H9 (cell line): ENCODE data around the gene TIGD1. TPM values are rescaled to one million over a fixed set of nuclear protein-coding genes. Genes with fewer than 3 reads are reported as not detected.
A peak's percentile ranks its signal among the peaks of the same experiment; 100 is the strongest.

Experiments used
- DNase-seq: peaks from one replicate; pipeline ENCODE4 v3.0.0-alpha.2; 2017
- H2AFZ ChIP-seq: one replicate; pipeline ENCODE4 v1.6.1; 2013; ENCODE audit warnings: mild to moderate bottlenecking, low read length, control low read depth, moderate library complexity
- H2AK5ac ChIP-seq: 2 replicates; pipeline ENCODE4 v1.6.1; 2013; ENCODE audit warnings: low read length, control low read depth, mixed read lengths; ENCODE audit not compliant: insufficient read length
- H2BK120ac ChIP-seq: one replicate; pipeline ENCODE4 v1.6.1; 2013; ENCODE audit warnings: low read depth, mild to moderate bottlenecking, low read length, control low read depth, inconsistent platforms; ENCODE audit not compliant: poor library complexity, severe bottlenecking
- H2BK12ac ChIP-seq: 2 replicates; pipeline ENCODE4 v1.6.1; 2013; ENCODE audit warnings: low read length, control low read depth, mixed read lengths, low read depth; ENCODE audit not compliant: insufficient read length
- H2BK15ac ChIP-seq: 2 replicates; pipeline ENCODE4 v1.6.1; 2013; ENCODE audit warnings: low read depth, low read length, control low read depth
- H2BK20ac ChIP-seq: one replicate; pipeline ENCODE4 v1.6.1; 2013; ENCODE audit warnings: low read depth, mild to moderate bottlenecking, low read length, control low read depth, inconsistent platforms; ENCODE audit not compliant: poor library complexity, severe bottlenecking
- H2BK5ac ChIP-seq: 2 replicates; pipeline ENCODE4 v1.6.1; 2013; ENCODE audit warnings: low read length, control low read depth, mixed read lengths; ENCODE audit not compliant: insufficient read length
- H3K14ac ChIP-seq: 2 replicates; pipeline ENCODE4 v1.6.1; 2013; ENCODE audit warnings: low read length, control low read depth; ENCODE audit not compliant: insufficient read depth
- H3K18ac ChIP-seq: 2 replicates; pipeline ENCODE4 v1.6.1; 2013; ENCODE audit warnings: low read depth, mild to moderate bottlenecking, mixed read lengths, low read length, control low read depth; ENCODE audit not compliant: insufficient read length
- H3K23ac ChIP-seq: 2 replicates; pipeline ENCODE4 v1.6.1; 2013; ENCODE audit warnings: low read length, control low read depth, mixed read lengths, low read depth; ENCODE audit not compliant: insufficient read length
- H3K23me2 ChIP-seq: 2 replicates; pipeline ENCODE4 v1.6.1; 2013; ENCODE audit warnings: low read depth, mild to moderate bottlenecking, mixed read lengths, low read length, control low read depth; ENCODE audit not compliant: insufficient read length, poor library complexity, severe bottlenecking
- H3K27ac ChIP-seq: 2 replicates; pipeline ENCODE4 v1.5.1; 2013; ENCODE audit warnings: low read length, control low read depth, mixed read lengths, low read depth; ENCODE audit not compliant: insufficient read length
- H3K27me3 ChIP-seq: 2 replicates; pipeline ENCODE4 v1.6.1; 2013; ENCODE audit warnings: low read length, control low read depth, inconsistent platforms; ENCODE audit not compliant: insufficient read depth
- H3K4ac ChIP-seq: 2 replicates; pipeline ENCODE4 v1.6.1; 2013; ENCODE audit warnings: low read depth, mild to moderate bottlenecking, control low read depth, inconsistent platforms, low read length, moderate library complexity
- H3K4me1 ChIP-seq: 2 replicates; pipeline ENCODE4 v1.6.1; 2013; ENCODE audit warnings: low read length, control low read depth, inconsistent platforms; ENCODE audit not compliant: insufficient read depth
- H3K4me2 ChIP-seq: 2 replicates; pipeline ENCODE4 v1.6.1; 2013; ENCODE audit warnings: low read length, control low read depth, mixed read lengths; ENCODE audit not compliant: insufficient read length, insufficient read depth
- H3K56ac ChIP-seq: 2 replicates; pipeline ENCODE4 v1.6.1; 2013; ENCODE audit warnings: low read depth, mild to moderate bottlenecking, mixed read lengths, low read length, control low read depth; ENCODE audit not compliant: insufficient read length
- H3K79me1 ChIP-seq: 2 replicates; pipeline ENCODE4 v1.6.1; 2013; ENCODE audit warnings: low read depth, mild to moderate bottlenecking, moderate library complexity, low read length, control low read depth, inconsistent platforms; ENCODE audit not compliant: insufficient read depth, poor library complexity, severe bottlenecking
- H3K79me2 ChIP-seq: 2 replicates; pipeline ENCODE4 v1.6.1; 2013; ENCODE audit warnings: low read length, control low read depth, inconsistent platforms; ENCODE audit not compliant: insufficient read depth
- H3K9ac ChIP-seq: 2 replicates; pipeline ENCODE4 v1.6.1; 2013; ENCODE audit warnings: low read length, control low read depth, mixed read lengths; ENCODE audit not compliant: insufficient read length; ENCODE audit errors: extremely low read depth
- H3K9me3 ChIP-seq: one replicate; pipeline ENCODE4 v1.6.1; 2013; ENCODE audit warnings: low read depth, low read length, inconsistent platforms; ENCODE audit not compliant: control insufficient read depth
- H3T11ph ChIP-seq: one replicate; pipeline ENCODE4 v1.6.1; 2013; ENCODE audit warnings: mild to moderate bottlenecking, low read length, control low read depth, inconsistent platforms
- H4K20me1 ChIP-seq: one replicate; pipeline ENCODE4 v1.6.1; 2013; ENCODE audit not compliant: control insufficient read depth, insufficient read length, insufficient read depth
- H4K5ac ChIP-seq: 2 replicates; pipeline ENCODE4 v1.6.1; 2013; ENCODE audit warnings: low read depth, mild to moderate bottlenecking, mixed read lengths, low read length, control low read depth; ENCODE audit not compliant: insufficient read length
- H4K8ac ChIP-seq: replicated peaks from 2 replicates; pipeline ENCODE4 v1.6.1; 2013; ENCODE audit warnings: low read length, control low read depth, mixed read lengths, low read depth; ENCODE audit not compliant: insufficient read length
- H4K91ac ChIP-seq: 2 replicates; pipeline ENCODE4 v1.6.1; 2013; ENCODE audit warnings: low read depth, mild to moderate bottlenecking, moderate library complexity, mixed read lengths, low read length, control low read depth; ENCODE audit not compliant: insufficient read length
- H3K27ac Mint-ChIP-seq, 3 experiments: 2 replicates in 2 of 3; 3 replicates in 1 of 3; pipeline ENCODE4 v1.8.0; 2020 to 2021; ENCODE audit warnings: mixed read lengths in 3 of 3, mild to moderate bottlenecking in 1 of 3, moderate library complexity in 1 of 3
- H3K27me3 Mint-ChIP-seq: 2 replicates; pipeline ENCODE4 v1.8.0; 2021; ENCODE audit warnings: low read depth, mild to moderate bottlenecking, moderate library complexity, mixed read lengths
- H3K36me3 Mint-ChIP-seq, 3 experiments: 2 replicates in 2 of 3; 3 replicates in 1 of 3; pipeline ENCODE4 v1.8.0; 2020 to 2021; ENCODE audit warnings: low read depth in 3 of 3, mixed read lengths in 3 of 3; ENCODE audit not compliant: insufficient read depth in 1 of 3
- H3K4me1 Mint-ChIP-seq, 2 experiments: 2 replicates each; pipeline ENCODE4 v1.8.0; 2020; ENCODE audit warnings: mixed read lengths in 2 of 2
- H3K4me3 Mint-ChIP-seq, 2 experiments: 2 replicates in 1 of 2; 3 replicates in 1 of 2; pipeline ENCODE4 v1.8.0; 2020 to 2021; ENCODE audit warnings: mild to moderate bottlenecking in 2 of 2, mixed read lengths in 2 of 2, moderate library complexity in 1 of 2
- H3K9me3 Mint-ChIP-seq, 2 experiments: 2 replicates in 1 of 2; 3 replicates in 1 of 2; pipeline ENCODE4 v1.8.0; 2020; ENCODE audit warnings: mild to moderate bottlenecking in 2 of 2, mixed read lengths in 2 of 2, moderate library complexity in 1 of 2
- CTCF ChIP-seq: fragments of 200-600 bp; sonication (generic); conservative IDR thresholded peaks from 3 replicates; pipeline ENCODE4 v1.8.0; 2021; ENCODE audit warnings: antibody characterized with exemption, mild to moderate bottlenecking
- WGBS: extraction: QIAGEN DNeasy Blood & Tissue Kit; methylation state at CpG from one replicate; pipeline ENCODE4 v1.1.7; 2013; ENCODE audit warnings: missing lambda C conversion rate, low lambda C conversion rate, mixed read lengths; ENCODE audit not compliant: insufficient read length; ENCODE audit errors: extremely low coverage; 5-methylcytosine and 5-hydroxymethylcytosine counted together
- total RNA-seq: library from RNA; stranded (reverse); gene quantifications from 2 replicates; pipeline ENCODE4 v1.2.1, GENCODE V29; 2021

TIGD1 gene
- total RNA-seq, 1 experiment from 2014 or later = 6.3 TPM

DNA sequence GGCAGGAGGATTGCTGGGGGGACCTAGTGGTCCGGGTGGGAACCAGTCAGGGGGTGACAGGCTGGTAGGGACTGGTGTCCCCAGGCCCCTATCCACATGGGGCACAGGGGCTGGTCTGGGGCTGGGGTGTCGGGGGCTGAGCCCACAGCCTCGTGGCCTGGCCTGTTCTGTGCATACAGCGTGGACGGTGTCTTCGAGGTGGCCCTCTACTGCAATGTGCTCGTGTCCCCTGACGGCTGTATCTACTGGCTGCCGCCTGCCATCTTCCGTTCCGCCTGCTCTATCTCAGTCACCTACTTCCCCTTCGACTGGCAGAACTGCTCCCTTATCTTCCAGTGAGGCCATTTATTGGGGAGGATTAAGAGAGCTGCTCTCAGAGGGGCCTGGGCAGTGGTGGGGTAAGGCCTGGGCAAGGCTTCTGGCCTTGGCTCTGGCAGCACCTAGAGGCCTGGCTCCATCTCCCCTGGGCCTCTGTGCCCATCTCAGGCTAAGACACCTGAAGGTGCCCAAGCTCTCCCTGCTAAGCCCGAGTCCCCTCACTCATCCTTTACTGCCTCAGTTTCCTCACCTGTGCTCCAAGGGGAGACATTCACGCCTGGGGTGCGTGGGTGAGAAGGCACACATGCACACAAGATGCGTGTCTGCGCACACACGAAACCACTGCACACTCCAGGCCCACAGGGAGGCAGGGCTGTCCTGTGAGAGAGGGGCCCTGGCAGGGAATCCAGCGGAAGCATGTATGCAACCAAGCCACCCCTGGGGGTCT, 9.0 kb downstream of the TIGD1 start:
- Histone ChIP-seq H2BK12ac (no peak overlapping the region), H4K8ac (no peak overlapping the region), H2AFZ (no peak overlapping the region), H3K27me3 (no peaks in the 10 kb centered on the region; the same call in 1 of the 2 replicates), H3K9ac (no peak overlapping the region), H3K4ac (no peak overlapping the region), H3K79me2 (no peaks in the 10 kb centered on the region), H4K5ac (no peak overlapping the region), H3K23ac (no peak overlapping the region), H3T11ph (no peak overlapping the region), H3K23me2 (no peaks in the 10 kb centered on the region), H2BK15ac (no peak overlapping the region), H3K27ac (no peak overlapping the region), H3K79me1 (no peaks in the 10 kb centered on the region), H2BK20ac (no peak overlapping the region), H3K14ac (no peak overlapping the region), H3K4me2 (no peak overlapping the region), H3K18ac (no peak overlapping the region), H4K20me1 (no peaks in the 10 kb centered on the region), H2BK120ac (no peak overlapping the region), H2BK5ac (no peak overlapping the region), H2AK5ac (no peak overlapping the region), H3K9me3 (no peaks in the 10 kb centered on the region), H4K91ac (no peak overlapping the region), H3K4me1 (peaks cover 4% of the 10 kb centered on the region; the same call in 1 of the 2 replicates), H3K56ac (no peak overlapping the region)
- peaks cover 3 to 6% (median 5%) of the 10 kb centered on the region in 3 experiments; a peak in 6 of 7 replicates for H3K36me3 Mint-ChIP-seq
- WGBS = no CpG with 5 or more reads among the region's 19 CpGs
- TF ChIP-seq CTCF = no peak
- peaks cover 18 to 22% of the 10 kb centered on the region in 2 experiments for H3K4me1 Mint-ChIP-seq
- H3K4me3 Mint-ChIP-seq = no peak overlapping the region
- DNase-seq = no peak
- peaks cover 4 to 6% of the 10 kb centered on the region in 2 experiments; a peak in 4 of 5 replicates for H3K9me3 Mint-ChIP-seq
- H3K27ac Mint-ChIP-seq = peak overlapping the region in 1 of 3 experiments; percentile 83; a peak in 2 of 7 replicates
- H3K27me3 Mint-ChIP-seq = peaks cover 5% of the 10 kb centered on the region
